GM19397 (cell line): ENCODE data around the gene ANTXR1.

Experiments used
- ATAC-seq: cut with Tn5 transposase; IDR thresholded peaks from one replicate; pipeline ENCODE4 v1.9.1; 2021; ENCODE audit warnings: mild to moderate bottlenecking, moderate library complexity; ENCODE audit not compliant: unreplicated experiment

ANTXR1 gene

GRCh38 chr2:69013142-69013839 lies at the start of gene ANTXR1:
Gene ANTXR1, plus strand, starts transcription at chr2:69013179. Its CDS starts 321 bp downstream, at chr2:69013500.
- ATAC-seq = no peak

- no peak for ATAC-seq
Observed at GRCh38 chr2:68964282-68964681, 48.7 kb upstream of the ANTXR1 start.

DNA sequence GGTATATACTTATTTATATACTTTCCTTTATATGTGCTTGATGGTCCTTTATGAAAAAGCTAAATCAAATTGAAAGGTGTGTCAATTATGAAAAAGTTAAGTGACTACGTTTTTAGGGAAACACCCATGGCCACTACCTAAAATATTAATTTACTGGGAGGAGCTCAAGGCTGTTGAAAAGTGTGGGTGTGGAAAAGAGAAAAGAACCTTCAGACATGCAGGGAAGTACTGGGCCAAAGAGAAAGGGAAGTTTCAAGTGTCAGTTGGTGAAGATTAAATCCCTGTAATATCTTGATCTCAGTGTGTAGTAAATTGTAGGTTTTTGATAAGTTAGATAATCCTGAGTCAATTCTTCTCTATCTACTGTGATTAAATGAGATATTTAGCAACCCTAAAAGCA lies 44.8 kb upstream of the ANTXR1 start:
- ATAC-seq = no peak

DNA sequence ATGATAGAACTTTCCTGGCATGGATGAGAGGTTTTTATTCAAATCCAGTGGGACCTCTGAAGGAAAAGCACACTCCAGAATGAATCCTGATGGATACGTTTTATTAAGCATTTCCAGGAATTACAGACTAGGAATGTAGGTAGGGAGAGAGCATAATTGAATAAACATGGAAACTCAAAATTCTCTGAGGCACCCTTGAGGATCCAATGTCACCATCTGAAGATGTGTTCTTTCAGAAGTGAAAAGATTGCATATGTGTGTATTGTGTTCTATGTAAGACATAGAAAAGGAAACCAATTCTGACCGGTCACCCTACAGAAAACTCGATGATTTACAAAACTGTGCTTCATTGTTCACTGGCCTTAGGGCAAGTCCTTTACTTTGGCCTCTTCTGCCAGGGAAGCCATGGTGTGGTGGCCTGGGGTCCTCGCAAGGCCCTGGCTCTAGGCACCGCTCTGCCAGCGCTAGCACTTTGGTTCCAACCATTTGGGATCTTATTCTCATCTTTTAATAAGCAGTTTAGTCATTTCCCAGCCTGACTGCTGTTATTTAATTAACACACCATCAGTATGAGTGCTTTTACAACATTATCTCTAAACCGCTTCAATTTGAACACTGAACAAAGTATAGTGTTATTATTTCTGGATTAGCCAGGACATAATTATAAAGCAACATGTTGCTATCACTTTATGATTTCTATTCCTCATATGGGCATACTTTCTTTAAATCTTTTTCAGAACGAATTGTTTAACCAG lies 43.1 kb upstream of the ANTXR1 start:
- no peak for ATAC-seq

DNA sequence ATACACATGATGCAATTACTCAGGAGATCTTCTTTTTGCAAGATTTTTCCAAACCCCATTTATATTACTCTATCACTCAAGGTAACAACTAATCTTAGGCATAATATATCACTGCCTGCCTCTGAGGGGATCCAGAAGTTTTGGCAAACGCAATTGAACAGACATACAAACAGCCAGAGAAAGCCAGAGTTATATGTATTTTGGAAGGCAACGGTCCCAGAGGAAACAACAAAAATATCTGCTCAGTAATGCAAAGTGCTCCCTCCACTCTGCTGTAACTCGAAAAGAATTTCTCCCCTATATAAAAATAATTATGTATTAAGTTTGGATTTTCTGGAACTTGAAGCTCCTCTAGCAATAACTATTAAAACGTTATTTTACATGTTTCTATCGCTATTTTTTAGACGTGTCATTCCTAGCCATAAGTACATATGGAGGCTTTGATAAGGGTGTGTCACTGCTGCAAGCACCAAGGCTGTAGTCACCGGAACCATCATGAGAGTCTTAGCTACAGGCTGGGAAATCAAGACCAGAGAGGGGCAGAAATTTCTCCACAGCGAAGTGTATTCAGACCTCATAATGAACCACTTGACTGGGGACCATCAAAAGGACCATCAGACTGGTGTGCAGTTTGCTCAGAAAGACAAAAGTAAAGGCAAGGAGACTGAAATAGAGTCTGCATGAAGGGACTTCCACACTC lies 42.3 kb upstream of the ANTXR1 start:
- ATAC-seq = no peak

- no peak for ATAC-seq
Observed at GRCh38 chr2:68971591-68972231, 41.3 kb upstream of the ANTXR1 start.

- ATAC-seq = no peak
Observed at GRCh38 chr2:68974251-68974650, 38.7 kb upstream of the ANTXR1 start, which contains the start of gene GKN1. Gene GKN1, plus strand, starts transcription at chr2:68974636. Its CDS starts 42 bp downstream, at chr2:68974678.

DNA sequence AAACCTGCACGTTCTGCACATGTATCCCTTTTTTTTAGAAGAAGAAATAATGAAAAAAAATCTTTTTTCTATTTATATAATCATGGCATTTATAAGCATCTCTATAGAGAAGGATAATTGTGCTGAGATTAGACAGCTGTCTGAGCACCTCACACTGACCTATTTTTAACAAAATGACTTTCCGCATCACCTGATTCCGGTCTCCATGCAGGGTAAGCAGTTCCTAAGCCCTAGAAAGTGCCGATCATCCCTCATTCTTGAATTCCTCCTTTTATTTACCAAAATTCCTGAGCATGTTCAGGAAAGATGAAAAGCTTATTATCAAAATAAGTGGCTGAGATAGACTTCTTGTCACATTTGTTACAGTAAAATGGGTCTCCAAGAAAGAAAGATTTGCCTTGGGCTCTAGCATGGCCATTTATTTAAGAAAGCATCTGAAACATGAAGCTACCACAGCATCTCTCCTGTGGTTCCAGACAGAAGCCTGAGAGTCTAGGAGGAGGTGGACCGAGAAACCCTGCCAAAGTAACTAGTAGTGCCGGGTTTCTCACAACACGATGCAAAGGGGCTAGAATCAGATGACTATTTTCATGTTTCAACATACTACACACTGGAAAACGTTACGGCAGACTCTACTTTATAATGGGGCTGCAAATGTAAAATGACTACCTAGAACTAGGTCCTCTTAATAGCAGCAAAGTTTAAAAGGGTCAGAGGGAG lies 37.9 kb upstream of the ANTXR1 start:
- ATAC-seq = no peak

- no peak for ATAC-seq
Observed at GRCh38 chr2:68975844-68976243, 37.1 kb upstream of the ANTXR1 start.

DNA sequence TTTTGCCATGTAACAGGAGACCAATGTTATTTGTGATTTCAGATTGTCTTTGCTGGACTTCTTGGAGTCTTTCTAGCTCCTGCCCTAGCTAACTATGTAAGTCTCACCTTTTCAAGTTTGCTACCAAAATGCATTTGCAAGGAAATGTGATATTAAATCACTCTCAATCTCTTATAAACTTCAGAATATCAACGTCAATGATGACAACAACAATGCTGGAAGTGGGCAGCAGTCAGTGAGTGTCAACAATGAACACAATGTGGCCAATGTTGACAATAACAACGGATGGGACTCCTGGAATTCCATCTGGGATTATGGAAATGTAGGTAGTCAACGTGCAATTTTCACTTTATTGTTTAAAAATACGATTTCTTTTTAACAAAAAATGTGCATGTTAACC lies 35.5 kb upstream of the ANTXR1 start:
- no peak for ATAC-seq

DNA sequence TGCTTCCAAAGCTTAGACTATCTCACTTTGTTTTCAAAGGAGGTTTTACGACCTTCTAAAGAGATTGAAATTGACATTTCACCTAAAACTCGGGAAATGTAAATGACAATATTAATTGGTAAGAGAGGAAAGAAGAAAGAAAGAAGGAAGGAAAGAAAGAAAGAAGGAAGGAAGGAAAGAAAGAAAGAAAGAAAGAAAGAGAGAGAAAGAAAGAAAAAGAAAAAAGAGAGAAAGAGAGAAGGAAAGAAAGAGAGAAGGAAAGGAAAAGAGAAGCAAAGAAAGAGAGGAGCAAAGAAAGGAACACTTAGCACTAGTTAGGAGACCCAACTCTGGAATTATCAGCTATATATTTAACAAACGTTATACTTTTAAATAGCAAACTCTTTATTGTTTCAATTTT lies 34.9 kb upstream of the ANTXR1 start:
- ATAC-seq = no peak

DNA sequence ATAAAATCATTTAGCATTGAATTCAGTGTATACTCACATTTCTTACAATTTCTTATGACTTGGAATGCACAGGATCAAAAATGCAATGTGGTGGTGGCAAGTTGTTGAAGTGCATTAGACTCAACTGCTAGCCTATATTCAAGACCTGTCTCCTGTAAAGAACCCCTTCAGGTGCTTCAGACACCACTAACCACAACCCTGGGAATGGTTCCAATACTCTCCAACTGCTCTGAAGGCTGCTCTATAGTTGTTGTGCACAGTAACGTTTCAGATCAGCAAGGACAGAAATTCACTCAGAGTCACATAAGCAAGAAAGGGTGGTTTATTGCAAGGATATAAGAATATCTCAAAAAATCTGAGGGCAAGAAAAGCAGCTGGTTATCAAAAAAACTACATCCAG lies 32.0 kb upstream of the ANTXR1 start:
- no peak for ATAC-seq

- no peak for ATAC-seq
Observed at GRCh38 chr2:68987021-68987503, 25.9 kb upstream of the ANTXR1 start.

DNA sequence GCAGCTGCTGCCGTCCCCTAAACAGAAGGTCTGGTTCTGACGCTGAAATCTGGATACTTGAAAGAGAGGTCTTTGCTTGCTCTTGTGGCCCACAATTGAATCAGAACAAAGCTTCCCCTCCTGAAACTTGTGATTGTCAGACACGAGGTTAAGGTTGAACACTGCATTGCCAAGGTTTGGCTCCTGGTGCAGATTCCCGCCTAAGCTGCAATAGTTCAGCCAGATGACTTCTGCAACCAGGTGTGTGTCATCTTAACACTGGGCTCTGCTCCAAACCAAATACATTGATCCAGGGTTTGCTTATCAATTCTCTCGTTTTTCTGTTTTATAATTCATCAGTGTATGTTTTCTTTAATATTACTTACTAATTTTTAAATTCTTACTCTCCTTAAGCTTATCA lies 23.9 kb upstream of the ANTXR1 start:
- ATAC-seq = no peak

- no peak for ATAC-seq
Observed at GRCh38 chr2:68992341-68992740, 20.6 kb upstream of the ANTXR1 start.

GRCh38 chr2:68992933-68993332 lies 20.0 kb upstream of the ANTXR1 start:
- no peak for ATAC-seq

- no peak for ATAC-seq
Observed at GRCh38 chr2:68993660-68994059, 19.3 kb upstream of the ANTXR1 start.

- ATAC-seq = no peak
Observed at GRCh38 chr2:68994864-68995263, 18.1 kb upstream of the ANTXR1 start.

GRCh38 chr2:68995916-68996315 lies 17.1 kb upstream of the ANTXR1 start:
- ATAC-seq = no peak

DNA sequence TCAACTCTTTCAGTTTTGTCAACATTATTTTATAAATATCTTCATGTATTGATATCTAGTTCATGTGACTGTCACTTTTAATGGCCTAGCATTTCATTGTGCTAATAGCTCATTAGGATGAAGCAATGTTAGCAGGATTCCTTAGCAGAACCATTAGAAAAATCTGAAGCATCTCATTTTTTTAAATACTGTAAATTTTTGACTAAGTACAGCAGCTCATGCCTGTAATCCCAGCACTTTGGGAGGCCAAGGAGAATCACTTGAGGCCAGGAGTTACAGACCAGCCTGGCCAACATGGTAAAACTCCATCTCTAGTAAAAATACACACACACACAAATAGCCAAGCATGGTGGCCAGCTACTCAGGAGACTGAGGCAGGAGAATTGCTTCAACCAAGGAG lies 15.6 kb upstream of the ANTXR1 start:
- no peak for ATAC-seq

DNA sequence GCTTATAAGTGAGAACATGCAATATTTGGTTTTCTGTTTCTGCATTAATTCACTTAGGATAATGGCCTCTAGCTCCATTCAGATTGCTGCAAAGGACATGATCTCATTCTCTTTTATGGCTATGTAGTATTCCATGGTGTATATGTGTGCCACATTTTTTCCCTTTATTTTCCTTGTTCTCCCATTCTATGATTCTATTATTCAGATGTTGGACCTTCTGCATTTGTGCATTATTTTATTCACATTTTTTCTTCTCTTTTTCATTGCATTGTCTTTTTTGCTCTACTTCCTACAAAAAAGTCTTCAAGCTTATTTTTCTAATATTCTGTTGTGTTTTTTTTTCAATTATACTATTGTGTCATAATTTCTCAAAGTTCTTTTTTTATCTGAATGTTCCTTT lies 11.1 kb upstream of the ANTXR1 start:
- no peak for ATAC-seq
